Left hindlimb (tissue), 1 donor: ENCODE measurements around the gene DDX17.

Source experiments
- DNase-seq: peaks from one replicate; pipeline ENCODE4 v3.0.0-alpha.2; 2018

Gene DDX17

GRCh38 chr22:38464992-38465672, 41.0 kb downstream of the DDX17 start:
- DNase-seq: no peak

GRCh38 chr22:38462960-38463784, 42.9 kb downstream of the DDX17 start:
- DNase-seq: no peak

GRCh38 chr22:38461414-38462081, 44.6 kb downstream of the DDX17 start:
- DNase-seq: peak; percentile 84

- peak; percentile 47 for DNase-seq
Observed at GRCh38 chr22:38461057-38461413, 45.1 kb downstream of the DDX17 start.

GRCh38 chr22:38460426-38460840, 45.7 kb downstream of the DDX17 start:
- no peak for DNase-seq

GRCh38 chr22:38456841-38457699, 49.0 kb downstream of the DDX17 start:
- no peak for DNase-seq

GRCh38 chr22:38456272-38456835, 49.8 kb downstream of the DDX17 start:
- no peak for DNase-seq

GRCh38 chr22:38455530-38456271, 50.4 kb downstream of the DDX17 start:
- DNase-seq: no peak

GRCh38 chr22:38455076-38455529, 51.0 kb downstream of the DDX17 start, which contains the start of gene KCNJ4:
TSS of gene KCNJ4 (minus strand) at chr22:38455199. CDS start at chr22:38428132, 27,067 bp downstream.
- DNase-seq: no peak

GRCh38 chr22:38454353-38455075, 51.6 kb downstream of the DDX17 start:
- DNase-seq: no peak

GRCh38 chr22:38453996-38454352, 52.1 kb downstream of the DDX17 start:
- no peak for DNase-seq

- DNase-seq: no peak
Observed at GRCh38 chr22:38453066-38453672, 52.9 kb downstream of the DDX17 start.

- DNase-seq: no peak
Observed at GRCh38 chr22:38452373-38453065, 53.6 kb downstream of the DDX17 start.

- no peak for DNase-seq
Observed at GRCh38 chr22:38451864-38452263, 54.2 kb downstream of the DDX17 start.

- no peak for DNase-seq
Observed at GRCh38 chr22:38451404-38451803, 54.7 kb downstream of the DDX17 start.

- DNase-seq: no peak
Observed at GRCh38 chr22:38450234-38450797, 55.8 kb downstream of the DDX17 start.

- DNase-seq: no peak
Observed at GRCh38 chr22:38449776-38450175, 56.3 kb downstream of the DDX17 start.

GRCh38 chr22:38448945-38449745, 57.0 kb downstream of the DDX17 start:
- no peak for DNase-seq
